Fibroblast of skin of left biceps (primary cell): ENCODE data around the gene CLDN24.
A peak's percentile ranks its signal among the peaks of the same experiment; 100 is the strongest.

Experiments
- DNase-seq, 2 experiments: peaks; one replicate each; pipeline ENCODE4 v3.0.0-alpha.2; 2013; ENCODE audit warnings: low read depth in 2 of 2

CLDN24 gene

DNA sequence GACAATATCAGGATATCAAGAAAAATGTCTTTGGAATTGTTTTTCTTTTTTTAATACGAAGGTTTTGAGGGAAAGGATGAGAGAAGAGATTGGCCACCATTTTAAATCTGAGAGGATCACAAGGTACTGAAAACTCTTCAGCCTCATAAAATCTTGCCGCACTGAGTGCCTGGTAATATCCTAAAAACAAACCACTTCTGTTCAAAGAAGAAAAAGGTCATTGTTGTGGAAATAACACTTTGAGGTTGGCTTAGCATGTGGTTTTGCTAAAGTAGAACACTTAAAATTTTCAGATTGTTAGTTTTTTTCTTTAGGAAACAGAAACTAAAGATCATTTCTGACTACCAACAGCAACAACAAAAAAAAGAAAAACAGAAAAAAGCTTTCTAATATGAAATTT is 1.1 kb downstream of the CLDN24 start:
- no peak for DNase-seq

GRCh38 chr4:183320211-183321059 is 1.8 kb downstream of the CLDN24 start, which contains the start of gene CLDN22:
TSS of gene CLDN22 (minus strand) at chr4:183320276. CDS start at chr4:183320218, 58 bp downstream.
- DNase-seq, result no peak

- no peak for DNase-seq
Measured at GRCh38 chr4:183318656-183319055, 3.6 kb downstream of the CLDN24 start.

GRCh38 chr4:183314806-183315205 is 7.4 kb downstream of the CLDN24 start:
- no peak for DNase-seq

DNA sequence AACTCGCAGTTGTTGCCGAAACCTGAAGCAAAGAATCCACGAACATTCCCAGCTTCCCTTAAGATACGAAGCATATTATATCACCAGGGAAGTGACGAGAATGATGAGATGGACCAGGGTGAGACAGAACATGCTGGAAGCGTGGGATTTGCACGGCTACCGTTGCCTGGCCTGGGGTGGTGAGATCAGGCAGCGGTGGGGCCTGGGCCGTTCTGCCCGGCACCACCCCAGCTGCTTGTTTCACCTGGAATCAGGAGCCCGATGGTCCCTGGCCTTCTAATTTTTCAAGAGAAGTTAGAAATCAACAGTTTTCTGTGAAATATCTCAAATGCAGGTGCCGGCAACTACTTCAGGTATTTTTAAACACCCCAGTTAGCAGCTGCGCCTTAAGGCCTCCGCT is 7.9 kb downstream of the CLDN24 start:
- DNase-seq, result no peak

DNA sequence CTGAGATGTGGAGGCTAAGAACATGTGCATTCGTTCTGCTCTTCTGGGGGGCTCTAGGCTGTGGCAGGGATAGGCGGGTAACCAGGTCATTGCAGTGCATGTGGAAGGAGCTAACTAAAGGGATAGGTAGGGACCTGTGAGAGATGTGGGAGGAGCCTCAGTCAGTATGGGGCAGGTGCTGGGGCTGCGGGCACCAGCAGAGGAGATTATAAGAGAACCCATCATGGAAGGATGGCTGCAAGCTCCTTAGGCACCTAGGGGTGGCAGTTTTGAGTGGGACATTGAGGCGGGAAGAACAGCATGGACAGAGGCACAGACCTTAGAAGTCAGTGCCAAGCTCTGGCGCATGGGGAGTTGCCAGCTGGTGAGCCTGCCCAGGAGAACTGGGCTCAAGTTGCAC is 9.4 kb downstream of the CLDN24 start:
- DNase-seq, result no peak

DNA sequence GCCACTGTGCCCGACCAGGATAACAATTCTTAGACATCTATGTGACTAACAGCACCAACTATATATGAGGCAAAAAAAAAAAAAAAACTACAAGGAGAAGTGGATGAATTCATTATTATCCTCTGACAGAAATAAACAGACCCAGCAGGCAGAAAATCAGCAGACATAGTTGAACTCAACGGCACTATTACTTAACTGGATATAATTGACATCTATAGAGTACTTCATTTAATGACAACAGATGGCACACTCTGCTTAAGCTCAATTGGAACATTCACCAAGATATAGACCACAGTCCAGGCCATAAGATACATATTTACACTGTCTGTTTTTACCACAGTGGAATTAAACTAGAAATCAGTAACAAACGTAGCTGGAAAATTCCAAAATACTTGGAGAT is 15.4 kb downstream of the CLDN24 start:
- no peak for DNase-seq

- no peak for DNase-seq
Measured at GRCh38 chr4:183304538-183304937, 17.7 kb downstream of the CLDN24 start.

GRCh38 chr4:183304067-183304466 is 18.2 kb downstream of the CLDN24 start:
- no peak for DNase-seq

- DNase-seq, result no peak
Measured at GRCh38 chr4:183303301-183303700, 18.9 kb downstream of the CLDN24 start.

- DNase-seq, result no peak
Measured at GRCh38 chr4:183300655-183301054, 21.6 kb downstream of the CLDN24 start.

DNA sequence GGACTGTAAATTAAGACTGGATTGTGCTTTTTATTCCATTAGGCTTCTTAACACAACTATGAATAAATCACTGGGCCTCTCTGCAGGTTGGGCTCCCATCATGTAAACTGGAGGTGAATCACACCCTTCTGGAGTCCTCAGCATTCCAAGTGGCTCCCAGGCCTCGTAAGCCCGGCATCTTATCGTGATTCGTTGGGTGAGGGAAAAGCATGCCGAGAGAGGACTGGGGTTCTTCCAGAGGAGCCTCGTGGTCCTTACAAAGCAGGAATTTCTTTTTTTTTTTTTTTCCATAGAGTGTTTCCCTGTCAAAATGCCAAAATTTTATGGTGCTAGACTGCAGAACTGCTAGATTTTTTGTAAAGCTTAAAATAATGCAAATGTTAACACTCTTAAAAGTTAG is 22.2 kb downstream of the CLDN24 start:
- DNase-seq, result peak in 1 of 2 experiments; percentile 6

DNA sequence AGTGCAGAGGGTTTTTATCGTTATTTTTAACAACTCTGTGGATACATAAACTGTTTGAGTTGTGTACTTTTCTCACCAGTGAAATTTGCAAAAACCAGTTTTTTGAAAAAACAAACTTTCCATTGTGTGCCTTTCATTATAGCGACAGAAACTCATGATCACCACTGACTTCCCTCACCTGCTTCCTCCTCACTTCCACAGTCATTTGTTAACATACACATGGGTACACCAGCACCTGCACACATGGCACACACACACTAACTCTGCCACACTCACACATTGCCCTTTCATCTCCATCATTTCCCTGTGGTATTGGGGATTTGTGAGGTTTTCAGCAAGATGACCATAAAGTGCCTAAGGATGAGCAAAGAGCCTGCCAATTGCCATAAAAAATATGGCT is 22.8 kb downstream of the CLDN24 start:
- no peak for DNase-seq

GRCh38 chr4:183297675-183298074 is 24.6 kb downstream of the CLDN24 start:
- no peak for DNase-seq

DNA sequence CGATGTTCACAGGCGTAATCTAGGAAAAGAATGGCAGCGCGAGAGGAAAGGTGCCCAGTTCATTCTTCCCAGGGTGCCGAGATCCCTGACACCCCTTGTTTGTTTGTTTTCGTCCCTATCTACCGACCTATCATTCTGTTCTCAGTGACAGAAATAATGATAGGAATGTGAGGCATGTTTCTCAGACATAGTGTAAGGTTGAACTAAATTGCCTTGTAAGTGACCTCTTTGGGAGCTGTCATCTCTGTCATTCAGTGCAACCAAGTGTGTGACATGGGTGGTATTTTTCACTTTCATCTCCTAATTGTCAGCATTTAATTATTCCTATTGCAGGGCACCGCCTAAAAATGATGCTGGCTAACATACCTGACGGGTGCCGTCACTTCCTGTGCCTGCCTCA is 26.5 kb downstream of the CLDN24 start:
- no peak for DNase-seq

GRCh38 chr4:183291070-183291469 is 31.2 kb downstream of the CLDN24 start:
- no peak for DNase-seq

DNA sequence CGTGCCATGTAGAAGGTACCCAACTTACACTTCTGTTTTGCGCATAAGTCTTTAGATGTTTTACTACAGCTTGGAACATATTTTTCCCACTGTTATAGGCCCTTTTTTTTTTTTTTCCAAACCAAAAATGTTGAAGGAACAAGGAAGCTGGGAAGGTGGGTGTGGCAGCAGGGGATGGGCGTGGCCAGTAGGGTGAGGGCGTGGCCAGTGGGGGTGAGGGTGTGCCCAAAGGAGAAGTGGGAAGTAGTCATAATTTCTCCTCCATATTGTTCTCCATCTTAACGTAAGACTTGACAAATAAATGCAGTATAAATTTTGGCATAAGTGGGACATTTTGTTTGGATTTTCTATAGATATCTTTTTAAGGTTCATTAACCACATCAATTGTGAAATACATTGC is 32.5 kb downstream of the CLDN24 start:
- no peak for DNase-seq

DNA sequence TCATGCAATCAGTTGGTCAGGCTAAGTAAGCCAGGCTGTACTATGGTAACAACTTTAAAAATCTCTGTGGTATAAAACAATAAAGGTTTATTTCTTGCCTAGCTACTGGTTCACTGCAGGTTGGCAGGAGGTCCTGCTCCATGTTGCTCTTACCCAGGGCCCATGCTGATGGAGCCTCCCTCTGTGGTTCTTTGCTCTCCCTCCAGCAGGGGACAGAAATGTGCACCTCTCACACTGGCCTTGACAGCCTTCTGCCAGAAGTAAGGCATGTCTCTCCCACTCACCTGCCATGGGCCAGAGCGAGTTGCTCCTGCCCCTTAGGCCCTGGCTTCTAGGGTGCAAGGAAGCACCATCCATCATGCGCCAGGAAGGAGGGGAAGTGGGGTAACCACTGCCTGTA is 33.3 kb downstream of the CLDN24 start:
- DNase-seq, result no peak

DNA sequence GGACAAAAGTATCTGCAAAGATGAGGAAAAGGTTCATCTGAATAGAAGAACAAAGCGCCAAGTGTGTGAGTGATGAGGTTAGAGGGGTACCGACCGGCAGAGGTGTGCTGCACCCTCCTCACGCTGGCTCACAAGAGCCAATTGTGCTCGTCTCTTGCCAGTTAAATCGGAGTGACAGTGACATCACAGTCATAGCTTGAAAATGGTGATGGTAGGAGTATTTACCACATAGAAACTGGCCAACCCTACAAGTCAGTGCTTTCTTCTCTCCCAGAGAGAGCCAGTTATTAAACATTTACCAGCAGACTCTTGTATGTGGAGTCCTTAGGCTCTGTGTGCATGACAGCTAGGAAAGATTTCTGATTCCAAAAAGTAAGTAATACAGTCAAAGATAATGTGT is 34.5 kb downstream of the CLDN24 start:
- DNase-seq, result no peak

DNA sequence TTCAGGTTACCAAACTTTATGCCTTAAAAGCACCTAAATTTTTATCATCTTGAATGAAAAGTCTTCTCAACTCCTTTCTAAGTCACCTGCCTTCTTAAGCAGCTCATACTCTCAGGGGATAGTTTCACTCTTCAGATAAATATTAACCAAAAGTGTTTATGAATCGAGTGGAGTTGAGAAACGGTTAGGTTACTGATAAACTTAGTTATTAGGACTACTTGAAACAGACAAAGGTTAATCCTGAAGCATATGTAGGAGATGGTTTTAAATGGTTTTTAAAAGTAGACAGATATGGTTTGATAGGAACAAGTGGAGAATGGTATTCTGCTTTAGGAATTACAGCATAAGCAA is 34.9 kb downstream of the CLDN24 start:
- DNase-seq, result no peak

DNA sequence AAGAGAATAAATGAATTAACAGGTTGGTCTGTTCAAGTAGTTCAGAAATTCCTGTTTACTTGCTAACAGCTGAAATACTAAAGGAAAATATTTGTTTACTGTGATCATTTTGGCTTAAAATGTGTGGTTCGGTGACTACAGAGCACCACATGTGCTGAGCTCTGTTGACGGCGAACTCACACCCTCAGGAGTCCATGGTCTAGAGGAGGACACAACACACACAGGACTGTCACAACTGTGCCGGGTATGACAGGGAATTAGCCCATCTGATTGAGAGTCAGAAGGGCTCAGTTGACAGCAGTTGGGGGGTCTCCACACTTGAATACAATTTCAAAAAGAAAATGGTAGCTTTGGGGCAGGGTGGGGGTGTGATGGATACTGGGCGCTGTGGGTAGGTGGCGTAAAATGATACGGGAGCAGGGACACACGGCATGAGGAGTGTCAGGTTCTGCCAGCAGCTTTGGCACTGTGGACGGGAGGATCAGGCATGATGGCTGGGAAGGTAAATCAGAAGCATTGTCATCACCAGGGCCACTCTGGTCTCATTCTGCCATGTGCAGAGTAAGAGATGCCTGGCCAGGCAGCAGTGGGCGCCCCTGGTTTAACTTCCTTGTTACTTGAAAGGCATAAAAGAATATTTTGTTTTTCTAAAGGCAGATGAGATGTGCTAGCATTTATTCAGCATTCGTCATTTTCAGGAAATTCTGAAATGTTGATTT is 35.5 kb downstream of the CLDN24 start:
- no peak for DNase-seq

GRCh38 chr4:183285886-183286285 is 36.3 kb downstream of the CLDN24 start:
- DNase-seq, result no peak

- peak; percentile 82 to 84 for DNase-seq
Measured at GRCh38 chr4:183284965-183285364, 37.3 kb downstream of the CLDN24 start.
